Mesothelial cell of epicardium (in vitro differentiated cells): ENCODE results near the gene TEP1. TPM values are rescaled to one million over a fixed set of nuclear protein-coding genes. Genes with fewer than 3 reads are reported as not detected.
A peak's percentile ranks its signal among the peaks of the same experiment; 100 is the strongest.

Experiments used
- DNase-seq, 2 experiments: peaks; one replicate each; pipeline ENCODE4 v3.0.0; 2021; ENCODE audit warnings: low spot score in 2 of 2; ENCODE audit not compliant: unreplicated experiment in 2 of 2
- H3K27ac Mint-ChIP-seq: 2 replicates; pipeline ENCODE4 v1.8.0; 2021; ENCODE audit warnings: mixed read lengths
- H3K27me3 Mint-ChIP-seq: 2 replicates; pipeline ENCODE4 v1.8.0; 2021; ENCODE audit warnings: low read depth, mixed read lengths
- H3K36me3 Mint-ChIP-seq: 2 replicates; pipeline ENCODE4 v1.8.0; 2021; ENCODE audit warnings: mixed read lengths
- H3K4me1 Mint-ChIP-seq: 2 replicates; pipeline ENCODE4 v1.8.0; 2021; ENCODE audit warnings: mixed read lengths
- H3K4me3 Mint-ChIP-seq: 2 replicates; pipeline ENCODE4 v1.8.0; 2021; ENCODE audit warnings: mild to moderate bottlenecking, moderate library complexity, mixed read lengths
- H3K9me3 Mint-ChIP-seq: 2 replicates; pipeline ENCODE4 v1.8.0; 2021; ENCODE audit warnings: mixed read lengths
- total RNA-seq: library from RNA; stranded (reverse); gene quantifications from 3 replicates; pipeline ENCODE4 v1.2.1, GENCODE V29; 2021
- TF ChIP-seq, protein P1 (sequence below): fragments of 200-600 bp; sonication (generic); IDR thresholded peaks from one replicate; pipeline ENCODE4 v1.5.0; 2021; ENCODE audit warnings: antibody characterized with exemption; ENCODE audit not compliant: unreplicated experiment

The TEP1 gene
- total RNA-seq, 1 donor from 2014 or later, result 18.3 TPM

DNA sequence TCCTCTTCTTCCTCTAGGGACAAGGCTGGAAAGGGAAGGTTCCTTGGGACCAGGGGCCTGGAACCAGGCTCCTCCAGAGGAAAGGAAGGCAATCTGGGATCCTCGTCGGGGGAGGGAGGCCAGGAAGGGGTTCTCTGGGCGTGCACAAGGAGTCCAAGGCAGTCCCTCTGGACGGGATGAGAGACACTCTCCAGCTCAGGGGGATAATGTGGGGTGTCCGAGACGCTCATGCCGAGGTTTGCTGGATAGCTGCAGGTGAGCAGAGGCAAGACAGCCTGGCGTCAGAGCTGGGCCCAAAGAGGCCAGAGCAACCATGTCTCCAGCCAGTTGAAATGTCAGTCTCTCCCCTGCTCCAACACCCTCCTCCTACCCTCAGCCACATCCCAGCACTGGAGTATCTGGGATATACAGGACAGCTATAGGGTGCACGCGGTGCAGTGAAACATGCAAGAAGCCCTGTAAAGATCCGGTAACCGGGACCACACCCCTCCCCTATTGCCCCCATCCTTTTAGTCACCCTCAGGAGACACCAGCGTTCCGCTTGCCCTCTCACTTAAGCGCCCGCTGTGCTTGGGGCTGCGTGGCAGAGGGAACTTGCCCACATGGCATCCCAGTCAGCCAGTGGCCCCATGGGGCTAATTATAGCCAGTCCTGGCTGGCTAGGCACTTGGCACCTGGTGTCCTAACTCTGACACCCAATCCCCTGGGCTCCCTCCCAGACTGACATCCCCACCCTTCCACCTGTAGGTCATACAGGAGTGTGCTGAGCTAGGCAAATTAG is 22.5 kb upstream of the TEP1 start, which contains the start of gene KLHL33:
TSS of gene KLHL33 (minus strand) at position 585 of the 781 bp plus-strand sequence. CDS start at position 230, 355 bp downstream.
- no peaks in the 10 kb centered on the region for H3K9me3 Mint-ChIP-seq
- H3K27me3 Mint-ChIP-seq, result peaks cover 40% of the 10 kb centered on the region
- H3K27ac Mint-ChIP-seq, result no peak within 1 kb of the TSS
- TF ChIP-seq, protein P1, sequence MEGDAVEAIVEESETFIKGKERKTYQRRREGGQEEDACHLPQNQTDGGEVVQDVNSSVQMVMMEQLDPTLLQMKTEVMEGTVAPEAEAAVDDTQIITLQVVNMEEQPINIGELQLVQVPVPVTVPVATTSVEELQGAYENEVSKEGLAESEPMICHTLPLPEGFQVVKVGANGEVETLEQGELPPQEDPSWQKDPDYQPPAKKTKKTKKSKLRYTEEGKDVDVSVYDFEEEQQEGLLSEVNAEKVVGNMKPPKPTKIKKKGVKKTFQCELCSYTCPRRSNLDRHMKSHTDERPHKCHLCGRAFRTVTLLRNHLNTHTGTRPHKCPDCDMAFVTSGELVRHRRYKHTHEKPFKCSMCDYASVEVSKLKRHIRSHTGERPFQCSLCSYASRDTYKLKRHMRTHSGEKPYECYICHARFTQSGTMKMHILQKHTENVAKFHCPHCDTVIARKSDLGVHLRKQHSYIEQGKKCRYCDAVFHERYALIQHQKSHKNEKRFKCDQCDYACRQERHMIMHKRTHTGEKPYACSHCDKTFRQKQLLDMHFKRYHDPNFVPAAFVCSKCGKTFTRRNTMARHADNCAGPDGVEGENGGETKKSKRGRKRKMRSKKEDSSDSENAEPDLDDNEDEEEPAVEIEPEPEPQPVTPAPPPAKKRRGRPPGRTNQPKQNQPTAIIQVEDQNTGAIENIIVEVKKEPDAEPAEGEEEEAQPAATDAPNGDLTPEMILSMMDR, result no peak
- no peak for DNase-seq
- H3K4me1 Mint-ChIP-seq, result no peaks in the 10 kb centered on the region
- peak within 1 kb of the TSS; percentile 37 for H3K4me3 Mint-ChIP-seq
- no peaks in the 10 kb centered on the region for H3K36me3 Mint-ChIP-seq

- no peaks in the 10 kb centered on the region for H3K4me1 Mint-ChIP-seq
- no peak for DNase-seq
- H3K9me3 Mint-ChIP-seq, result no peaks in the 10 kb centered on the region
- H3K27me3 Mint-ChIP-seq, result peaks cover 39% of the 10 kb centered on the region
- peak overlapping the region; percentile 37 for H3K4me3 Mint-ChIP-seq
- TF ChIP-seq, protein P1, result no peak
- no peaks in the 10 kb centered on the region for H3K36me3 Mint-ChIP-seq
- H3K27ac Mint-ChIP-seq, result no peak overlapping the region
Measured at GRCh38 chr14:20434701-20435581, 21.6 kb upstream of the TEP1 start.

DNA sequence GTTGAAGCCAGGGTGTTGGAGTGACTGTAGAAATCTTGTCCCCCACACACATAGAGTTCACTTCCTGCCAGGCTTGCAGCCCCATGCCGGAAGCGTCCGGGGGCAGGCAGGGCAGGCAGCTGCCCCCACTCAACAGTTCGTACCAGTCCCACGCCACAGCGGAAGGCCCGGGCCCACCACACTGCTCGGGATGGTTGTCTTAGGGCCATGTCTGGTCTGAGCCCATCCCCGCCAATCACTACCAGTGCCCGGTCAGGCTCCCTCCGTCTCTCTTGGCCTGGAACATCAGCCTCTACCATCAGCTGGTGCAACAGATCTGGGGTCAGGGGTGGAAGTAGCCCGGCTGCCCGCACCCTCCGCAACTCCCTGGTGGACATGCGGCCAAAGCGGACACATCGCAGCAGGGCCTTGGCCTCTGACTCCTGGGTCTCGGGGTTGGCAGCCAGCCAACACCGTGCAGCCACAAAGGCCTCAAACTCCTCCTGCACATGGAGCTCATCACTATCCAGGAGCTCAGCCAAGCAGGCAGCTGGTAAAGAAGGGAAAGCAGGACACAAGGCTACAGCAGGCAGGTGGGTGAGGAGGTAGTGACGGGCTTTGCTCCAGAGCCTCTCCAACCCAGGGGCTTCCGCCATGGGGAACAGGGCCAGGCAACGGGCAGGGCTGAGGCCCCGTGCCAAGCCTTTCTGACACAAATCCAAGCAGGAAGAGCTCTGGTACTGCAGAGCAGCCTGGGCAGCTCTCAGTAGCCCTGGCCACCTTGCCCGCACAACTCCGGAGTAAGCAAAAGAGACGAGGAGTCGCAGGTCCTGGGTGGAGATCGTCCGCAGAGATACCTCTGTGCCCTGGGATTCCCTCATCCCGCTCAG is 16.7 kb upstream of the TEP1 start:
- no peak for DNase-seq
- Mint-ChIP-seq H3K4me3 (no peak overlapping the region), H3K36me3 (no peaks in the 10 kb centered on the region), H3K9me3 (no peaks in the 10 kb centered on the region), H3K27ac (no peak overlapping the region), H3K4me1 (no peaks in the 10 kb centered on the region), H3K27me3 (peaks cover 5% of the 10 kb centered on the region)
- TF ChIP-seq, protein P1, result no peak

GRCh38 chr14:20428802-20429201 is 15.5 kb upstream of the TEP1 start:
- no peaks in the 10 kb centered on the region for H3K4me1 Mint-ChIP-seq
- DNase-seq, result no peak
- TF ChIP-seq, protein P1, result no peak
- H3K27ac Mint-ChIP-seq, result no peak overlapping the region
- no peak overlapping the region for H3K4me3 Mint-ChIP-seq
- H3K27me3 Mint-ChIP-seq, result peaks cover 2% of the 10 kb centered on the region
- H3K36me3 Mint-ChIP-seq, result no peaks in the 10 kb centered on the region
- no peaks in the 10 kb centered on the region for H3K9me3 Mint-ChIP-seq

DNA sequence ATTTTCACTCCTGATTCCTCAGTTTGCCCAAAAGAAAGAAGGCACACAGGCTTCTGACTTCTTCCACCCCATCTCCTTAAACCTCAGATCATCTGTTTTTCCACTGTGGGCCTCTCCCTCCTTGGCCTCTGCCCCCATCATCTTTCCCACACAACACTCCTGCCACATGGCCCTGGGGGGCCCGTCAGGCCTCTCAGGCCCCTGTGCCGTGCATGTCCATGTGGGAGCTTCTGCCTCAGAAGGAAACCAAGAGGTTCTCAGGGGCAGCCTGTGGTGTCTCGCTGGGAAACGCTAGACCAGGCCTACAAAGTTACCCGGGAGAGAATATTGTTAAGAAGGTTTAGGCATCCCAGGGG is 14.7 kb upstream of the TEP1 start:
- Mint-ChIP-seq H3K36me3 (no peaks in the 10 kb centered on the region), H3K4me3 (no peak overlapping the region), H3K27ac (no peak overlapping the region), H3K27me3 (no peaks in the 10 kb centered on the region), H3K4me1 (no peaks in the 10 kb centered on the region), H3K9me3 (no peaks in the 10 kb centered on the region)
- TF ChIP-seq, protein P1, result no peak
- no peak for DNase-seq
